Natural killer cell (primary cell): ENCODE results near the gene ST6GALNAC2. TPM values are rescaled to one million over a fixed set of nuclear protein-coding genes. Genes with fewer than 3 reads are reported as not detected.
"Not testable (repeated sequence)": the region's sequence is repeated elsewhere in the genome, so short reads cannot be mapped to it uniquely, and the experiment has no call there.

ENCODE experiments used
- ATAC-seq, 3 donors: fragments of 150-1000 bp in 2 of 3; fragments of 200-7000 bp in 1 of 3; cut with Tn5 transposase; 1 replicate in 1 of 3; 2 replicates in 2 of 3; pipeline ENCODE4 v1.10.0; 2021; ENCODE audit warnings: mild to moderate bottlenecking in 2 of 3, moderate library complexity in 2 of 3
- DNase-seq, 2 donors: peaks; one replicate each; pipeline versions ENCODE4 v3.0.0 to v3.0.0-alpha.2; 2013 to 2021; ENCODE audit warnings: mixed read lengths in 1 of 2
- H3K27ac ChIP-seq: one replicate; pipeline ENCODE4 v1.5.1; 2013; ENCODE audit warnings: mild to moderate bottlenecking, low read length
- H3K27me3 ChIP-seq: one replicate; pipeline ENCODE4 v1.6.1; 2013; ENCODE audit warnings: low read length; ENCODE audit not compliant: control insufficient read depth, insufficient read depth
- H3K36me3 ChIP-seq: one replicate; pipeline ENCODE4 v1.6.1; 2013; ENCODE audit warnings: low read length; ENCODE audit not compliant: control insufficient read depth, insufficient read depth
- H3K4me1 ChIP-seq: one replicate; pipeline ENCODE4 v1.6.1; 2013; ENCODE audit warnings: low read length; ENCODE audit not compliant: control insufficient read depth, insufficient read depth
- H3K4me3 ChIP-seq: one replicate; pipeline ENCODE4 v1.5.1; 2013; ENCODE audit warnings: low read length
- H3K9me3 ChIP-seq: one replicate; pipeline ENCODE4 v1.6.1; 2013; ENCODE audit warnings: low read length; ENCODE audit not compliant: control insufficient read depth, insufficient read depth
- H3K27ac Mint-ChIP-seq, 2 donors: one replicate each; pipeline ENCODE4 v1.8.0; 2022; ENCODE audit warnings: mild to moderate bottlenecking in 2 of 2, mixed read lengths in 2 of 2, moderate library complexity in 1 of 2
- H3K27me3 Mint-ChIP-seq, 2 donors: one replicate each; pipeline ENCODE4 v1.8.0; 2022; ENCODE audit warnings: low read depth in 2 of 2, mixed read lengths in 2 of 2
- H3K36me3 Mint-ChIP-seq: one replicate; pipeline ENCODE4 v1.8.0; 2022; ENCODE audit warnings: mixed read lengths
- H3K4me1 Mint-ChIP-seq, 2 donors: one replicate each; pipeline ENCODE4 v1.8.0; 2022; ENCODE audit warnings: mixed read lengths in 2 of 2
- H3K4me3 Mint-ChIP-seq: one replicate; pipeline ENCODE4 v1.8.0; 2022; ENCODE audit warnings: mild to moderate bottlenecking, moderate library complexity, mixed read lengths
- H3K9me3 Mint-ChIP-seq, 2 donors: one replicate each; pipeline ENCODE4 v1.8.0; 2022; ENCODE audit warnings: mixed read lengths in 2 of 2
- WGBS: methylation state at CpG from one replicate; pipeline ENCODE4 v1.1.7; 2013; ENCODE audit warnings: missing lambda C conversion rate; ENCODE audit not compliant: insufficient coverage; 5-methylcytosine and 5-hydroxymethylcytosine counted together
- intact Hi-C: fragments of 100-400 bp; cut with micrococcal nuclease; formaldehyde crosslinking; loops from one replicate; pipeline ENCODE4 v1.14.2; 2022
- total RNA-seq, 4 donors: library from RNA; stranded (reverse); fragments of 120-200 nt in 1 of 4; gene quantifications; one replicate each; pipeline versions ENCODE4 v1.2.3 to v1.2.4, GENCODE V29; 2013 to 2022
- TF ChIP-seq, protein P1 (sequence below): fragments of 200-600 bp; IDR thresholded peaks from one replicate; pipeline ENCODE4 v1.8.0; 2022; ENCODE audit warnings: antibody characterized with exemption

ST6GALNAC2 gene
- total RNA-seq, 3 donors from 2014 or later (not counting 1 experiment from before 2014, with no cell fraction given), result 0.65 TPM; not detected in 2

DNA sequence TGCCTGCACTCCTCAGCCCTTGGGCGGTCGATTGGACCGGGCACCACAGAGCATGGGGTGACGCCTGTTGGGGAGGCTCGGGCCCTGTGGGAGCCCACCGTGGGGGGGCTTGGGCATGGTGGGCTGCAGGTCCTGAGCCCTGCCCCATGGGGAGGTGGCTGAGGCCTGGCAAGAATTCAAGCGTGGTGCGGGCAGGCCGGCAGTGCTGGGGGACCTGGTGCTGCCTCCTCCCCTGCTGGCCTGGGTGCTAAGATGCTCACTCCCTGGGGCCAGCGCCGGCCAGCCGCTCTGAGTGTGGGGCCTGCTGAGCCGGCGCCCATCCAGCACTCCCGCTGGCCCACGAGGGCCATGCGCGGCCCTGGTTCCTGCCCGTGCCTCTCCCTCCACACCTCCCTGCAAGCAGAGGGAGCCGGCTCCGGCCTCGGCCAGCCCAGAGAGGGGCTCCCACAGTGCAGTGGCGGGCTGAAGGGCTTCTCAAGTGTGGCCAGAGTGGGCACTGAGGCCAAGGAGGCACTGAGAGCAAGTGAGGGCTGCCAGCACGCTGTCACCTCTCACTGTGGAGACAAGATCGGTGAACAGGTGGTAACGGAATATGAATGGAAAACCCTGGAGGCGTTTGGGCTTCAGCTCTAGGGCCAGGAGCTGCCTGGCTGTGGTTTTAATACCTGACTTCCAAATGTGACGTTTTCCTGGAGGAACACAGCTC, 29.4 kb upstream of the ST6GALNAC2 start:
- no peak for ATAC-seq
- no peaks in the 10 kb centered on the region for H3K27me3 ChIP-seq
- H3K4me1 ChIP-seq, result peaks cover 11% of the 10 kb centered on the region
- H3K9me3 ChIP-seq, result no peaks in the 10 kb centered on the region
- DNase-seq, result no peak
- Mint-ChIP-seq H3K4me1 (peaks cover 5 to 17% of the 10 kb centered on the region in 2 donors), H3K27ac (no peak overlapping the region), H3K36me3 (no peaks in the 10 kb centered on the region), H3K4me3 (no peak overlapping the region), H3K27me3 (no peaks in the 10 kb centered on the region), H3K9me3 (no peaks in the 10 kb centered on the region)
- H3K27ac ChIP-seq, result no peak overlapping the region
- 92% methylated on average over 28 of the region's 28 CpGs for WGBS
- H3K36me3 ChIP-seq, result no peaks in the 10 kb centered on the region
- intact Hi-C loops, result no loop called here
- no peak overlapping the region for H3K4me3 ChIP-seq
- TF ChIP-seq, protein P1, sequence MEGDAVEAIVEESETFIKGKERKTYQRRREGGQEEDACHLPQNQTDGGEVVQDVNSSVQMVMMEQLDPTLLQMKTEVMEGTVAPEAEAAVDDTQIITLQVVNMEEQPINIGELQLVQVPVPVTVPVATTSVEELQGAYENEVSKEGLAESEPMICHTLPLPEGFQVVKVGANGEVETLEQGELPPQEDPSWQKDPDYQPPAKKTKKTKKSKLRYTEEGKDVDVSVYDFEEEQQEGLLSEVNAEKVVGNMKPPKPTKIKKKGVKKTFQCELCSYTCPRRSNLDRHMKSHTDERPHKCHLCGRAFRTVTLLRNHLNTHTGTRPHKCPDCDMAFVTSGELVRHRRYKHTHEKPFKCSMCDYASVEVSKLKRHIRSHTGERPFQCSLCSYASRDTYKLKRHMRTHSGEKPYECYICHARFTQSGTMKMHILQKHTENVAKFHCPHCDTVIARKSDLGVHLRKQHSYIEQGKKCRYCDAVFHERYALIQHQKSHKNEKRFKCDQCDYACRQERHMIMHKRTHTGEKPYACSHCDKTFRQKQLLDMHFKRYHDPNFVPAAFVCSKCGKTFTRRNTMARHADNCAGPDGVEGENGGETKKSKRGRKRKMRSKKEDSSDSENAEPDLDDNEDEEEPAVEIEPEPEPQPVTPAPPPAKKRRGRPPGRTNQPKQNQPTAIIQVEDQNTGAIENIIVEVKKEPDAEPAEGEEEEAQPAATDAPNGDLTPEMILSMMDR, result no peak

DNA sequence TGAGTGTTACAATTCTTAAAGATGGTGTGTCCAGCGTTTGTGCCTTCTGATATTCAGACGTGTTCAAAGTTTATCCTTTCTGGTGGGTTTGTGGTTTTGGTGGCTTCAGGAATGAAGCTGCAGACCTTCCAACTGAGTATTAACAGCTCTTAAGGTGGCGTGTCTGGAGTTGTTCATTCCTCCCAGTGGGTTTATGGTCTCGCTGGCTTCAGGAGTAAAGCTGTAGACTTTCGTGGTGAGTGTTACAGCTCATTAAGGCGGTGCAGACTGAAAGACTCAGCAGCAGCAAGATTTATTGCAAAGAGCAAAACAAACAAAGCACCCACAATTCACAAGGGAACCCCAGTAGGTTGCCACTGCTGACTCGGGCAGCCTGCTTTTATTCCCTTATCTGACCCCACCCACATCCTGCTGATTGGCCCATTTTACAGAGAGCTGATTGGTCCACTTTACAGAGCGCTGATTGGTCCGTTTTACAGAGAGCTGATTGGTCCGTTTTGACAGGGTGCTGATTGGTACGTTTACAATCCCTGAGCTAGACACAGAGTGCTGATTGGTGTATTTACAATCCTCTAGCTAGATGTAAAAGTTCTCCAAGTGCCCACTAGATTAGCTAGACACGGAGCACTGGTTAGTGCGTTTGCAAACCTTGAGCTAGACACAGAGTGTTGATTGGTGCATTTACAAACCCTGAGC, 28.6 kb upstream of the ST6GALNAC2 start:
- intact Hi-C loops, H3K9me3 ChIP-seq, H3K27ac ChIP-seq, H3K36me3 Mint-ChIP-seq, H3K9me3 Mint-ChIP-seq, H3K27me3 ChIP-seq, H3K27me3 Mint-ChIP-seq, H3K4me3 ChIP-seq, H3K36me3 ChIP-seq: not testable (repeated sequence)
- ATAC-seq (peak in 2 of 3 donors; percentile 21 to 77), DNase-seq (peak in 1 of 2 donors; percentile 18)
- WGBS, result 51% methylated on average over 13 of the region's 13 CpGs
- Mint-ChIP-seq H3K4me3 (peak overlapping the region; percentile 72), H3K4me1 (peaks cover 5 to 17% of the 10 kb centered on the region in 2 donors), H3K27ac (peak overlapping the region in 1 of 2 donors; percentile 67)
- H3K4me1 ChIP-seq, result peaks cover 11% of the 10 kb centered on the region

DNA sequence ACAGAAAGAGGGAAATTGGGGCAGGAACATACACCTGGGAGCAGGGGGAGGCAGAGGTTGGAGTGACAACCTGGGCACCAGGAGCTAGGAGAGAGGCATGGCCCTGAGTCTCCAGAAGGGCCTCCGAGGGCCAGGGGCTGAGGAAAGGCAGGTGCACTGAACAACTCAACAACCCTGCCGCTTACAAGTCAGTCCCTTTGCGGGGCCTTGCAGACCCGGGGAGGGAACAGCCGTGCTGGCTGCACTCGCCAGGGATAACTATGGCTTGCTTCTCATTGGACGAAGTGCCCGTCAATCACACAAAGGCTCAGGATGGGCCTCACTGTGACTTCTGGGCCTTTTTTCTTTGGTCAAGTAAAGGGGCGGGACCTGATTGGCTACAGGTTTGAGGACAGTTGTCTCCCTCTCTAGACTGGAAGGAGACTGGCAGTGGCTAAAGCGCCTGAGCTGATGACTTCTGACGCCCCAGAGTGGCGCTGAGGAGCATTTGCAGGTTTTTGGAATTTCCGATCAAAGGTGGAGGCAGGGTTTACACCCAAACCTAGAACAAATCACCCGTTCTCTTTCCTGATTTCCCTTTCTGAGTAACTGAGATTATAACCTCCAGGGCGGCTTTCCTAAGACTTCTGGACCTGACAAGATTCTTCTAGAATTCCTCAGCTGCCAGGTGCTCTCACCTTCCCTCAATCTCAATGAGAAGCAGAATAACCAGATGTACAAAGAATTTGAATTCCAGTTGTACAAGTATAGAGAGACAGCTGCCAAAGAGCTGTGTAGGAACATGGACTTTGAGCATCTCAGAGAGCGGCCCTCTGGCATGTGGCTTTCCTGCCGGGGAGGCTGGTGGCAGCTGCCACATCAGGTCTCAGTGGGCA, 27.6 kb upstream of the ST6GALNAC2 start:
- TF ChIP-seq, protein P1, result no peak
- Mint-ChIP-seq H3K27me3 (no peaks in the 10 kb centered on the region), H3K36me3 (no peaks in the 10 kb centered on the region), H3K9me3 (no peaks in the 10 kb centered on the region), H3K4me3 (peak overlapping the region; percentile 72), H3K27ac (peak overlapping the region in 1 of 2 donors; percentile 67), H3K4me1 (peaks cover 5 to 17% of the 10 kb centered on the region in 2 donors)
- Histone ChIP-seq H3K9me3 (no peaks in the 10 kb centered on the region), H3K4me1 (peaks cover 11% of the 10 kb centered on the region), H3K36me3 (no peaks in the 10 kb centered on the region), H3K27me3 (no peaks in the 10 kb centered on the region), H3K4me3 (no peak overlapping the region), H3K27ac (no peak overlapping the region)
- WGBS, result 75% methylated on average over 17 of the region's 17 CpGs
- DNase-seq (no peak), ATAC-seq (peak in 1 of 3 donors; percentile 45)
- intact Hi-C loops, result no loop called here

DNA sequence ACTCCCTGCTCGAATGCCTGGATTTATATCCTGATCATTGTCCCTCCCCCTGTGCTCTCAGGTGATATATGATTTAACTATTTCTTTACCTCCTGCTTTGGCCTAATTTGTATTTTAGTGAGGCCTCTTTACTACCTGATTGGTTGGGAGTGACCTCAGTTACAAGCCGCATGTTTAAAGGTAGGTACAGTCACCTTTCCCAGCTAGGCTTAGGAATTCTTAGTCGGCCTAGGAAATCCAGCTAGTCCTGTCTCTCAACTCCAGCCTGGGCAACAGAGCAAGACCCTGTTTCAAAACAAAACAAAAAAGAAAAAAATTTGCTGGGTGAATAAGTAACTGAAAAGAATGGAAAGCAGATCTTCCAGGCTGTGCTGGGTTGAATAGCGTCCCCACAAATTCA, 26.8 kb upstream of the ST6GALNAC2 start:
- no peak overlapping the region for H3K4me3 Mint-ChIP-seq
- peaks cover 11% of the 10 kb centered on the region for H3K4me1 ChIP-seq
- H3K4me3 ChIP-seq, result no peak overlapping the region
- intact Hi-C loops, result no loop called here
- ATAC-seq (no peak), DNase-seq (no peak)
- no peaks in the 10 kb centered on the region for H3K27me3 Mint-ChIP-seq
- H3K27ac ChIP-seq, result no peak overlapping the region
- TF ChIP-seq, protein P1, result no peak
- H3K4me1 Mint-ChIP-seq, result peaks cover 5 to 17% of the 10 kb centered on the region in 2 donors
- no peak overlapping the region for H3K27ac Mint-ChIP-seq
- no peaks in the 10 kb centered on the region for H3K9me3 ChIP-seq
- H3K36me3 Mint-ChIP-seq, result no peaks in the 10 kb centered on the region
- 76% methylated on average over 4 of the region's 4 CpGs for WGBS
- H3K27me3 ChIP-seq, result no peaks in the 10 kb centered on the region
- H3K36me3 ChIP-seq, result no peaks in the 10 kb centered on the region
- no peaks in the 10 kb centered on the region for H3K9me3 Mint-ChIP-seq
